GM23338 (cell line): ENCODE data around the gene IQGAP1. TPM values are rescaled to one million over a fixed set of nuclear protein-coding genes. Genes with fewer than 3 reads are reported as not detected.
A peak's percentile ranks its signal among the peaks of the same experiment; 100 is the strongest.

Experiments
- ATAC-seq: fragments of 200-7000 bp; cut with Tn5 transposase; 3 replicates; pipeline ENCODE4 v1.9.1; 2020
- DNase-seq: peaks from one replicate; pipeline ENCODE4 v3.0.0-alpha.2; 2015; ENCODE audit warnings: low spot score
- H2AFZ ChIP-seq: fragments of 200-600 bp; sonication (generic); 2 replicates; pipeline ENCODE4 v1.8.0; 2016; ENCODE audit warnings: antibody characterized with exemption, mild to moderate bottlenecking, moderate library complexity
- H3F3A ChIP-seq: fragments of 200-600 bp; sonication (generic); replicated peaks from 2 replicates; pipeline ENCODE4 v1.8.0; 2017; ENCODE audit warnings: antibody characterized with exemption, mixed run types, low read depth
- H3K27ac ChIP-seq: fragments of 200-600 bp; sonication (generic); 2 replicates; pipeline ENCODE4 v1.6.1; 2016; ENCODE audit warnings: low read depth
- H3K27me3 ChIP-seq: fragments of 200-600 bp; sonication (generic); 2 replicates; pipeline ENCODE4 v1.8.0; 2016; ENCODE audit warnings: mild to moderate bottlenecking, mixed run types, moderate library complexity; ENCODE audit not compliant: insufficient read depth
- H3K36me3 ChIP-seq: fragments of 200-600 bp; sonication (generic); 2 replicates; pipeline ENCODE4 v1.8.0; 2016; ENCODE audit warnings: mild to moderate bottlenecking; ENCODE audit not compliant: insufficient read depth
- H3K4me1 ChIP-seq: fragments of 200-600 bp; sonication (generic); 2 replicates; pipeline ENCODE4 v1.8.0; 2016; ENCODE audit warnings: mild to moderate bottlenecking, moderate library complexity; ENCODE audit not compliant: insufficient read depth
- H3K4me2 ChIP-seq: fragments of 200-600 bp; sonication (generic); 2 replicates; pipeline ENCODE4 v1.7.1; 2017; ENCODE audit warnings: mixed run types
- H3K4me3 ChIP-seq: fragments of 200-600 bp; sonication (generic); 2 replicates; pipeline ENCODE4 v1.6.1; 2016; ENCODE audit warnings: mixed run types
- H3K79me2 ChIP-seq: fragments of 200-600 bp; sonication (generic); replicated peaks from 2 replicates; pipeline ENCODE4 v1.8.0; 2017; ENCODE audit warnings: mild to moderate bottlenecking; ENCODE audit not compliant: insufficient read depth
- H3K9me2 ChIP-seq: fragments of 200-600 bp; sonication (generic); 2 replicates; pipeline ENCODE4 v1.8.0; 2017; ENCODE audit not compliant: insufficient read depth
- H4K20me1 ChIP-seq: fragments of 200-600 bp; sonication (generic); replicated peaks from 2 replicates; pipeline ENCODE4 v1.8.0; 2017; ENCODE audit warnings: mild to moderate bottlenecking; ENCODE audit not compliant: insufficient read depth
- H3K27ac Mint-ChIP-seq: 2 replicates; pipeline ENCODE4 v1.8.0; 2020; ENCODE audit warnings: inconsistent platforms, mild to moderate bottlenecking, moderate library complexity, mixed read lengths
- H3K27me3 Mint-ChIP-seq: 3 replicates; pipeline ENCODE4 v1.8.0; 2022; ENCODE audit warnings: low read depth, mild to moderate bottlenecking, moderate library complexity, mixed read lengths, inconsistent platforms; ENCODE audit not compliant: insufficient read depth, poor library complexity
- H3K36me3 Mint-ChIP-seq: 3 replicates; pipeline ENCODE4 v1.8.0; 2021; ENCODE audit warnings: low read depth, mild to moderate bottlenecking, inconsistent platforms, moderate library complexity, mixed read lengths
- H3K4me1 Mint-ChIP-seq: 3 replicates; pipeline ENCODE4 v1.8.0; 2020; ENCODE audit warnings: mild to moderate bottlenecking, inconsistent platforms, mixed read lengths
- H3K4me3 Mint-ChIP-seq: 3 replicates; pipeline ENCODE4 v1.8.0; 2021; ENCODE audit warnings: moderate library complexity, mild to moderate bottlenecking, inconsistent platforms, mixed read lengths
- H3K9me3 Mint-ChIP-seq: 3 replicates; pipeline ENCODE4 v1.8.0; 2020; ENCODE audit warnings: moderate library complexity, mild to moderate bottlenecking, inconsistent platforms, mixed read lengths
- CREB1 ChIP-seq: fragments of 250-450 bp; sonication (Bioruptor Pico); IDR thresholded peaks from 2 replicates; pipeline ENCODE4 v1.5.0; 2020; ENCODE audit warnings: low read depth, mild to moderate bottlenecking, moderate library complexity
- EZH2 ChIP-seq: fragments of 200-600 bp; sonication (generic); IDR thresholded peaks from one replicate; pipeline ENCODE4 v1.8.0; 2017; ENCODE audit warnings: antibody characterized with exemption, mild to moderate bottlenecking, low read depth; ENCODE audit not compliant: unreplicated experiment
- EZH2phosphoT487 ChIP-seq: fragments of 200-600 bp; sonication (generic); IDR thresholded peaks from one replicate; pipeline ENCODE4 v1.8.1; 2018; ENCODE audit warnings: antibody characterized with exemption; ENCODE audit not compliant: unreplicated experiment
- JUNB ChIP-seq: IDR thresholded peaks from one replicate; pipeline ENCODE4 v1.6.1; 2016; ENCODE audit warnings: antibody characterized with exemption; ENCODE audit not compliant: unreplicated experiment
- NANOG ChIP-seq: IDR thresholded peaks from 2 replicates; pipeline ENCODE4 v1.6.1; 2016; ENCODE audit warnings: antibody characterized with exemption, borderline replicate concordance
- POLR2AphosphoS5 ChIP-seq: IDR thresholded peaks from 2 replicates; pipeline ENCODE4 v1.6.1; 2016; ENCODE audit warnings: antibody characterized with exemption, low read depth
- STAT1 ChIP-seq: IDR thresholded peaks from one replicate; pipeline ENCODE4 v1.6.1; 2016; ENCODE audit warnings: antibody characterized with exemption; ENCODE audit not compliant: unreplicated experiment
- ZNF114 ChIP-seq: fragments of 250-450 bp; sonication (Bioruptor Pico); IDR thresholded peaks from 2 replicates; pipeline ENCODE4 v1.5.0; 2020; ENCODE audit warnings: mild to moderate bottlenecking, moderate library complexity
- ZNF331 ChIP-seq: fragments of 250-450 bp; sonication (Bioruptor Pico); IDR thresholded peaks from 2 replicates; pipeline ENCODE4 v1.5.0; 2020; ENCODE audit warnings: low read depth, mild to moderate bottlenecking, moderate library complexity
- polyA plus RNA-seq: library from polyadenylated mRNA; unstranded; fragments of >200 nt; fragmentation: Nextera tagmentation; extraction: Ambion mirVana; gene quantifications from 2 replicates; pipeline ENCODE4 v1.2.1, GENCODE V29; 2016
- total RNA-seq: library from RNA; depleted of rRNA; stranded (reverse); fragments of >200 nt; shearing (Covaris generic); gene quantifications from 2 replicates; pipeline ENCODE4 v1.2.3, GENCODE V29; 2014
- TF ChIP-seq, protein P1 (sequence below), 2 experiments: fragments of 200-600 bp in 1 of 2; sonication (generic) in 1 of 2; conservative IDR thresholded peaks; 2 replicates each; pipeline versions ENCODE4 v1.5.1 to v1.6.1; 2016 to 2017; ENCODE audit warnings: antibody characterized with exemption in 2 of 2, low read depth in 2 of 2, mild to moderate bottlenecking in 2 of 2, moderate library complexity in 1 of 2
- TF ChIP-seq, protein P2 (sequence below): IDR thresholded peaks from one replicate; pipeline ENCODE4 v1.6.1; 2018; ENCODE audit warnings: antibody characterized with exemption; ENCODE audit not compliant: unreplicated experiment

IQGAP1 gene
- total and polyA plus RNA-seq, 2 experiments from 2014 or later: 92.7 to 159 TPM

DNA sequence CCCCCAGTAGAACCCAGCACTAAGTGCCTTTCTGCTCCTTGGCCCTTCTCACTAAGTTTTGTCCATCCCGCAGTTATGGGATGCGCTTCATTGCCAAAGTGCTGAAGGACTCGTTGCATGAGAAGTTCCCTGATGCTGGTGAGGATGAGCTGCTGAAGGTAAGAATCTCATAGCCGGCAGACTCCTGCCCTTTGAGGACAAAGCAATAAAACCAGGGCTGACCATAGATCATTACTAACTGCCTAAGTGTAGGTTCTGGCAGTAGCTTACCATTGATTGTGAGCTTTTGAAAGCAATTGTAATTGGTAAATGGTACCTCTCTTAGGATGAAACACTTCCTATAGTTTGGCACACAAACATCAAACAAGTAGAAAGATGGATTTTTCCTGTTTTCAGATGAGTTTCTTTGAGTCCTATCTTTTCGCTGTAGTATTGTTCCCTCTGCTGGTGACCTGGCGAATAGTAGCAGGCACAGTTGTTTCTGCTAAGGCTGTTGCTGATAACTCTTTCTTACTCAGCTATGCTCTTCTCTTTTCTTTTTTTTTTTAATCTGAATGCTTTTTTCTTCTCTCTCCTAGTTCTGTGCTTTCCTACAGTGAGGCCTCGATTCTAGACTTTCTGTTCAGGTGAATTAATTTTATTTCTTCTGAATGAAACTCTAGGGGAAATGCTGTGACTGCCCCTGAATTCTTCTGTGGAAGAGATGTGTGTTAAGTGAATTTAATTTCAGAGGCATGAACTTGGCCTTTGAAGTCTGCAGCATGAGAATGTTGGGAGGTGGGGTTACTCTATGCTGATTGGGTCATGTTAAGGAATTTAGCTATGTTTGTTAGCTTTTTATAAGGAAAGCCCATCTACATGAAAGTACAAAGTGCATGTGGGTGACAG lies 94.3 kb downstream of the IQGAP1 start (continued):
- TF ChIP-seq, protein P1, sequence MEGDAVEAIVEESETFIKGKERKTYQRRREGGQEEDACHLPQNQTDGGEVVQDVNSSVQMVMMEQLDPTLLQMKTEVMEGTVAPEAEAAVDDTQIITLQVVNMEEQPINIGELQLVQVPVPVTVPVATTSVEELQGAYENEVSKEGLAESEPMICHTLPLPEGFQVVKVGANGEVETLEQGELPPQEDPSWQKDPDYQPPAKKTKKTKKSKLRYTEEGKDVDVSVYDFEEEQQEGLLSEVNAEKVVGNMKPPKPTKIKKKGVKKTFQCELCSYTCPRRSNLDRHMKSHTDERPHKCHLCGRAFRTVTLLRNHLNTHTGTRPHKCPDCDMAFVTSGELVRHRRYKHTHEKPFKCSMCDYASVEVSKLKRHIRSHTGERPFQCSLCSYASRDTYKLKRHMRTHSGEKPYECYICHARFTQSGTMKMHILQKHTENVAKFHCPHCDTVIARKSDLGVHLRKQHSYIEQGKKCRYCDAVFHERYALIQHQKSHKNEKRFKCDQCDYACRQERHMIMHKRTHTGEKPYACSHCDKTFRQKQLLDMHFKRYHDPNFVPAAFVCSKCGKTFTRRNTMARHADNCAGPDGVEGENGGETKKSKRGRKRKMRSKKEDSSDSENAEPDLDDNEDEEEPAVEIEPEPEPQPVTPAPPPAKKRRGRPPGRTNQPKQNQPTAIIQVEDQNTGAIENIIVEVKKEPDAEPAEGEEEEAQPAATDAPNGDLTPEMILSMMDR (conservative IDR thresholded peaks at IDR 0.05; ENCODE audit: low read depth in 2 of 2): peak; percentile 80 to 85

DNA sequence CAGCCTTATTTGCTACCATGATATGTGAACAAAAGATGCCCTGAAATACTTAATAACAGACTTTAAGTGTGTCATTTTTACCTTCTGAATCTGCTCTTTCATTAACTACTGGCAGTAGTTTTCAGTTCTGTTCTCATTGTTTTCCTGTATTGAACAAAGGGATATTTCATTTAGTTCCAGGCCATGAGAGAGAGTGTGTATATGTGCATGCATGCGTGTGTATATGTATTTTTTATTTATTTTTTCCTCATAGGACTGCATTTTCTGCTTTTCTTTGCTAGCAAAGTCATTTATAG lies 94.9 kb downstream of the IQGAP1 start:
- H3K27me3 ChIP-seq: no peaks in the 10 kb centered on the region
- H3K79me2 ChIP-seq: no peaks in the 10 kb centered on the region
- 0 out of 2 replicates have a peak, but pooled peaks cover 6% of the 10 kb centered on the region for H3F3A ChIP-seq
- H3K4me2 ChIP-seq: no peak overlapping the region
- no peaks in the 10 kb centered on the region for H3K9me3 Mint-ChIP-seq
- no peaks in the 10 kb centered on the region for H3K9me2 ChIP-seq
- peaks cover 40% of the 10 kb centered on the region for H3K36me3 ChIP-seq
- no peak overlapping the region for H2AFZ ChIP-seq
- ATAC-seq (no peak), DNase-seq (no peak)
- no peaks in the 10 kb centered on the region for H3K27me3 Mint-ChIP-seq
- peaks cover 61% of the 10 kb centered on the region for H3K36me3 Mint-ChIP-seq
- no peaks in the 10 kb centered on the region for H3K4me1 Mint-ChIP-seq
- no peak overlapping the region for H3K27ac Mint-ChIP-seq
- H3K27ac ChIP-seq: no peak overlapping the region
- no peak overlapping the region for H3K4me3 ChIP-seq
- TF ChIP-seq, protein P1 (conservative IDR thresholded peaks at IDR 0.05; ENCODE audit: low read depth in 2 of 2): no peak
- TF ChIP-seq STAT1 (no peak), ZNF114 (CRISPR knock-in tag) (no peak), NANOG (no peak), EZH2 (no peak), POLR2AphosphoS5 (no peak), CREB1 (CRISPR knock-in tag) (no peak), JUNB (no peak), EZH2phosphoT487 (no peak), ZNF331 (no peak)
- TF ChIP-seq, protein P2, sequence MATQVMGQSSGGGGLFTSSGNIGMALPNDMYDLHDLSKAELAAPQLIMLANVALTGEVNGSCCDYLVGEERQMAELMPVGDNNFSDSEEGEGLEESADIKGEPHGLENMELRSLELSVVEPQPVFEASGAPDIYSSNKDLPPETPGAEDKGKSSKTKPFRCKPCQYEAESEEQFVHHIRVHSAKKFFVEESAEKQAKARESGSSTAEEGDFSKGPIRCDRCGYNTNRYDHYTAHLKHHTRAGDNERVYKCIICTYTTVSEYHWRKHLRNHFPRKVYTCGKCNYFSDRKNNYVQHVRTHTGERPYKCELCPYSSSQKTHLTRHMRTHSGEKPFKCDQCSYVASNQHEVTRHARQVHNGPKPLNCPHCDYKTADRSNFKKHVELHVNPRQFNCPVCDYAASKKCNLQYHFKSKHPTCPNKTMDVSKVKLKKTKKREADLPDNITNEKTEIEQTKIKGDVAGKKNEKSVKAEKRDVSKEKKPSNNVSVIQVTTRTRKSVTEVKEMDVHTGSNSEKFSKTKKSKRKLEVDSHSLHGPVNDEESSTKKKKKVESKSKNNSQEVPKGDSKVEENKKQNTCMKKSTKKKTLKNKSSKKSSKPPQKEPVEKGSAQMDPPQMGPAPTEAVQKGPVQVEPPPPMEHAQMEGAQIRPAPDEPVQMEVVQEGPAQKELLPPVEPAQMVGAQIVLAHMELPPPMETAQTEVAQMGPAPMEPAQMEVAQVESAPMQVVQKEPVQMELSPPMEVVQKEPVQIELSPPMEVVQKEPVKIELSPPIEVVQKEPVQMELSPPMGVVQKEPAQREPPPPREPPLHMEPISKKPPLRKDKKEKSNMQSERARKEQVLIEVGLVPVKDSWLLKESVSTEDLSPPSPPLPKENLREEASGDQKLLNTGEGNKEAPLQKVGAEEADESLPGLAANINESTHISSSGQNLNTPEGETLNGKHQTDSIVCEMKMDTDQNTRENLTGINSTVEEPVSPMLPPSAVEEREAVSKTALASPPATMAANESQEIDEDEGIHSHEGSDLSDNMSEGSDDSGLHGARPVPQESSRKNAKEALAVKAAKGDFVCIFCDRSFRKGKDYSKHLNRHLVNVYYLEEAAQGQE: no peak
- H3K4me3 Mint-ChIP-seq: no peak overlapping the region
- no peaks in the 10 kb centered on the region for H3K4me1 ChIP-seq
- H4K20me1 ChIP-seq: no peaks in the 10 kb centered on the region
